DND-41 (cell line): ENCODE results near the gene SIPA1.
"Not testable (repeated sequence)": the region's sequence is repeated elsewhere in the genome, so short reads cannot be mapped to it uniquely, and the experiment has no call there.

ENCODE experiments used
- ATAC-seq: fragments of 200-7000 bp; cut with Tn5 transposase; 3 replicates; pipeline ENCODE4 v1.9.1; 2021; ENCODE audit warnings: low read depth; ENCODE audit not compliant: insufficient read depth
- DNase-seq: peaks from one replicate; pipeline ENCODE4 v3.0.0-alpha.2; 2020
- H2AFZ ChIP-seq: 2 replicates; pipeline ENCODE4 v1.6.0; 2012; ENCODE audit warnings: low read depth, low read length
- H3K27ac ChIP-seq: 2 replicates; pipeline ENCODE4 v1.5.1; 2012; ENCODE audit warnings: low read length, inconsistent platforms
- H3K27me3 ChIP-seq: fragments of 200-600 bp; sonication (generic); 2 replicates; pipeline ENCODE4 v1.6.0; 2012; ENCODE audit warnings: low read length, mild to moderate bottlenecking, inconsistent platforms; ENCODE audit not compliant: insufficient read depth, poor library complexity
- H3K36me3 ChIP-seq: 2 replicates; pipeline ENCODE4 v1.5.1; 2012; ENCODE audit warnings: low read length, inconsistent platforms; ENCODE audit not compliant: insufficient read depth
- H3K4me1 ChIP-seq: 2 replicates; pipeline ENCODE4 v1.5.1; 2012; ENCODE audit warnings: mild to moderate bottlenecking, low read length; ENCODE audit not compliant: insufficient read depth
- H3K4me2 ChIP-seq: 2 replicates; pipeline ENCODE4 v1.6.0; 2012; ENCODE audit warnings: mild to moderate bottlenecking, moderate library complexity, low read length, inconsistent platforms; ENCODE audit not compliant: insufficient read depth
- H3K4me3 ChIP-seq, 2 experiments: fragments of 200-600 bp in 1 of 2; shearing (Covaris generic) in 1 of 2; 2 replicates each; pipeline ENCODE4 v1.5.1; 2012 to 2016; ENCODE audit warnings: inconsistent platforms in 2 of 2, low read length in 2 of 2, mild to moderate bottlenecking in 2 of 2, low read depth in 1 of 2, moderate library complexity in 1 of 2
- H3K79me2 ChIP-seq: 2 replicates; pipeline ENCODE4 v1.6.0; 2012; ENCODE audit warnings: low read length, inconsistent platforms; ENCODE audit not compliant: insufficient read depth
- H3K9ac ChIP-seq: 2 replicates; pipeline ENCODE4 v1.6.0; 2012; ENCODE audit warnings: low read depth, mild to moderate bottlenecking, inconsistent platforms, low read length, moderate library complexity
- H3K9me3 ChIP-seq: 2 replicates; pipeline ENCODE4 v1.5.1; 2012; ENCODE audit warnings: low read length, moderate library complexity, mild to moderate bottlenecking, inconsistent platforms; ENCODE audit not compliant: insufficient read depth, severe bottlenecking
- H4K20me1 ChIP-seq: 2 replicates; pipeline ENCODE4 v1.6.0; 2012; ENCODE audit warnings: low read length; ENCODE audit not compliant: insufficient read depth
- CTCF ChIP-seq: IDR thresholded peaks from 2 replicates; pipeline ENCODE4 v1.5.1; 2012; ENCODE audit warnings: borderline replicate concordance, low read length, moderate library complexity, mild to moderate bottlenecking; ENCODE audit not compliant: poor library complexity, severe bottlenecking; ENCODE audit errors: extremely low read depth
- EZH2 ChIP-seq: IDR thresholded peaks from 3 replicates; pipeline ENCODE4 v1.6.1; 2012; ENCODE audit warnings: borderline replicate concordance, low read depth, mild to moderate bottlenecking, moderate library complexity, low read length, inconsistent platforms; ENCODE audit not compliant: severe bottlenecking

SIPA1 gene

GRCh38 chr11:65685981-65686380 lies 48.1 kb downstream of the SIPA1 start:
- no peaks in the 10 kb centered on the region for H4K20me1 ChIP-seq
- H3K9me3 ChIP-seq, result no peaks in the 10 kb centered on the region
- no peak for TF ChIP-seq CTCF
- TF ChIP-seq EZH2, result no peak
- no peaks in the 10 kb centered on the region for H3K4me1 ChIP-seq
- no peak overlapping the region for H3K4me3 ChIP-seq
- ATAC-seq (no peak), DNase-seq (no peak)
- no peak overlapping the region for H3K9ac ChIP-seq
- no peaks in the 10 kb centered on the region for H3K36me3 ChIP-seq
- H3K27ac ChIP-seq, result no peak overlapping the region
- no peaks in the 10 kb centered on the region for H3K79me2 ChIP-seq
- no peak overlapping the region for H3K4me2 ChIP-seq
- H2AFZ ChIP-seq, result no peak overlapping the region
- no peaks in the 10 kb centered on the region for H3K27me3 ChIP-seq

GRCh38 chr11:65691847-65692246 lies 53.9 kb downstream of the SIPA1 start:
- not testable (repeated sequence) for H3K4me2 ChIP-seq, ATAC-seq

GRCh38 chr11:65692367-65692766 lies 54.5 kb downstream of the SIPA1 start:
- Histone ChIP-seq H3K4me1 (no peaks in the 10 kb centered on the region), H3K4me2 (no peak overlapping the region), H2AFZ (no peak overlapping the region), H3K27ac (no peak overlapping the region), H3K4me3 (no peak overlapping the region), H3K27me3 (no peaks in the 10 kb centered on the region), H4K20me1 (no peaks in the 10 kb centered on the region), H3K9ac (no peak overlapping the region), H3K79me2 (no peaks in the 10 kb centered on the region), H3K36me3 (no peaks in the 10 kb centered on the region), H3K9me3 (no peaks in the 10 kb centered on the region)
- TF ChIP-seq CTCF, result no peak
- TF ChIP-seq EZH2, result no peak
- ATAC-seq (no peak), DNase-seq (no peak)

More at GRCh38 chr11:65691847-65692246, 53.9 kb downstream of the SIPA1 start:
- not testable (repeated sequence) for H4K20me1 ChIP-seq, H3K36me3 ChIP-seq, H3K4me3 ChIP-seq, H3K27me3 ChIP-seq, DNase-seq, H3K9me3 ChIP-seq, H3K27ac ChIP-seq, H3K4me1 ChIP-seq, H3K9ac ChIP-seq, H2AFZ ChIP-seq, H3K79me2 ChIP-seq

GRCh38 chr11:65695459-65696241 lies 57.7 kb downstream of the SIPA1 start:
- H3K9me3 ChIP-seq, result peaks cover 3% of the 10 kb centered on the region

More at GRCh38 chr11:65695459-65696241, 57.7 kb downstream of the SIPA1 start:
- H3K9ac ChIP-seq, result no peak overlapping the region
- no peak overlapping the region for H3K27ac ChIP-seq
- ATAC-seq (no peak), DNase-seq (no peak)
- no peaks in the 10 kb centered on the region for H3K79me2 ChIP-seq
- H3K4me3 ChIP-seq, result no peak overlapping the region
- 0 out of 2 replicates have a peak overlapping the region, but pooled peaks have one; percentile 17 for H2AFZ ChIP-seq
- H3K4me2 ChIP-seq, result no peak overlapping the region
- no peaks in the 10 kb centered on the region for H3K27me3 ChIP-seq
- H3K4me1 ChIP-seq, result no peaks in the 10 kb centered on the region
- TF ChIP-seq EZH2, result no peak
- TF ChIP-seq CTCF, result no peak
- H3K36me3 ChIP-seq, result no peaks in the 10 kb centered on the region
- H4K20me1 ChIP-seq, result no peaks in the 10 kb centered on the region
